Loucy (cell line): ENCODE results near the gene SCTR.

Source experiments
- EZH2phosphoT487 ChIP-seq: fragments of 200-600 bp; IDR thresholded peaks from 2 replicates; pipeline ENCODE4 v1.6.1; 2018; ENCODE audit warnings: antibody characterized with exemption, mild to moderate bottlenecking, moderate library complexity, borderline replicate concordance
- TF ChIP-seq, protein P1 (sequence below): fragments of 200-600 bp; sonication (generic); conservative IDR thresholded peaks from 2 replicates; pipeline ENCODE4 v1.5.1; 2014; ENCODE audit warnings: mild to moderate bottlenecking, antibody characterized with exemption, low read length

DNA sequence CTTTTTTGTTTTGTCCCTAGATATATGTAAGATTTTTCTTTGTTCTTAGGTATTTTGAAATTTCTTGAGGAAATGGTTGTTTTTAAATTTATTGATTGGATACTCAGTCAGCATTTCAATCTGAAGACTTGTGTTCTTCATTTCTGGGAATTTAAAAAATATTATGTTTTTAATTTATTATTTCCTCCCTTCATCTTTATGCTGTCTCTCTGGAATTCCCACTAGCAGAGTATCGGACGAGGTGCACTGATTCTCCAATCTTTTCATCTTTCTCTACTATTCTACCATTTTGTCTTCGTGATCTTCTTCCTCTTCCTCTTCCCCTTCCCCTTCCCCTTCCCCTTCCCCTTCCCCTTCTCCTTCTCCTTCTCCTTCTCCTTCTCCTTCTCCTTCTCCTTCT lies 12.3 kb downstream of the SCTR start:
- TF ChIP-seq, protein P1, sequence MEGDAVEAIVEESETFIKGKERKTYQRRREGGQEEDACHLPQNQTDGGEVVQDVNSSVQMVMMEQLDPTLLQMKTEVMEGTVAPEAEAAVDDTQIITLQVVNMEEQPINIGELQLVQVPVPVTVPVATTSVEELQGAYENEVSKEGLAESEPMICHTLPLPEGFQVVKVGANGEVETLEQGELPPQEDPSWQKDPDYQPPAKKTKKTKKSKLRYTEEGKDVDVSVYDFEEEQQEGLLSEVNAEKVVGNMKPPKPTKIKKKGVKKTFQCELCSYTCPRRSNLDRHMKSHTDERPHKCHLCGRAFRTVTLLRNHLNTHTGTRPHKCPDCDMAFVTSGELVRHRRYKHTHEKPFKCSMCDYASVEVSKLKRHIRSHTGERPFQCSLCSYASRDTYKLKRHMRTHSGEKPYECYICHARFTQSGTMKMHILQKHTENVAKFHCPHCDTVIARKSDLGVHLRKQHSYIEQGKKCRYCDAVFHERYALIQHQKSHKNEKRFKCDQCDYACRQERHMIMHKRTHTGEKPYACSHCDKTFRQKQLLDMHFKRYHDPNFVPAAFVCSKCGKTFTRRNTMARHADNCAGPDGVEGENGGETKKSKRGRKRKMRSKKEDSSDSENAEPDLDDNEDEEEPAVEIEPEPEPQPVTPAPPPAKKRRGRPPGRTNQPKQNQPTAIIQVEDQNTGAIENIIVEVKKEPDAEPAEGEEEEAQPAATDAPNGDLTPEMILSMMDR, result no peak
- no peak for TF ChIP-seq EZH2phosphoT487
